T-helper 1 cell treated with Interleukin-12 subunit alpha and Interleukin-12 subunit beta and Interleukin-4 antibody, amounts not matched to agents 30 μg/mL and 1 μg/mL, for 36 hours (primary cell): Measurements from ENCODE around the gene TTBK2.
A peak's percentile ranks its signal among the peaks of the same experiment; 100 is the strongest.

Source experiments
- H3K27ac Mint-ChIP-seq: one replicate; pipeline ENCODE4 v1.8.0; 2021; ENCODE audit warnings: mild to moderate bottlenecking, mixed read lengths
- H3K27me3 Mint-ChIP-seq: one replicate; pipeline ENCODE4 v1.8.0; 2021; ENCODE audit warnings: low read depth, mixed read lengths
- H3K36me3 Mint-ChIP-seq: one replicate; pipeline ENCODE4 v1.8.0; 2021; ENCODE audit warnings: low read depth, mixed read lengths
- H3K4me1 Mint-ChIP-seq: one replicate; pipeline ENCODE4 v1.8.0; 2021; ENCODE audit warnings: low read depth, mixed read lengths
- H3K4me3 Mint-ChIP-seq: one replicate; pipeline ENCODE4 v1.8.0; 2021; ENCODE audit warnings: mild to moderate bottlenecking, moderate library complexity, mixed read lengths
- H3K9me3 Mint-ChIP-seq: one replicate; pipeline ENCODE4 v1.8.0; 2021; ENCODE audit warnings: mixed read lengths

The TTBK2 gene

GRCh38 chr15:42737529-42738328 lies 182.8 kb downstream of the TTBK2 start:
- Mint-ChIP-seq H3K4me1 (peaks cover 14% of the 10 kb centered on the region), H3K27me3 (no peaks in the 10 kb centered on the region), H3K9me3 (no peaks in the 10 kb centered on the region), H3K36me3 (peaks cover 10% of the 10 kb centered on the region), H3K4me3 (peak overlapping the region; percentile 74), H3K27ac (peak overlapping the region; percentile 52)

GRCh38 chr15:42736793-42737528 lies 183.6 kb downstream of the TTBK2 start, which contains the start of gene CDAN1:
Gene CDAN1 (minus strand): TSS chr15:42737128. CDS start chr15:42737102, 26 bp downstream.
- H3K9me3 Mint-ChIP-seq = no peaks in the 10 kb centered on the region
- H3K4me1 Mint-ChIP-seq = peaks cover 14% of the 10 kb centered on the region
- H3K4me3 Mint-ChIP-seq = peak within 1 kb of the TSS; percentile 74
- peak within 1 kb of the TSS; percentile 52 for H3K27ac Mint-ChIP-seq
- H3K36me3 Mint-ChIP-seq = peaks cover 12% of the 10 kb centered on the region
- no peaks in the 10 kb centered on the region for H3K27me3 Mint-ChIP-seq

DNA sequence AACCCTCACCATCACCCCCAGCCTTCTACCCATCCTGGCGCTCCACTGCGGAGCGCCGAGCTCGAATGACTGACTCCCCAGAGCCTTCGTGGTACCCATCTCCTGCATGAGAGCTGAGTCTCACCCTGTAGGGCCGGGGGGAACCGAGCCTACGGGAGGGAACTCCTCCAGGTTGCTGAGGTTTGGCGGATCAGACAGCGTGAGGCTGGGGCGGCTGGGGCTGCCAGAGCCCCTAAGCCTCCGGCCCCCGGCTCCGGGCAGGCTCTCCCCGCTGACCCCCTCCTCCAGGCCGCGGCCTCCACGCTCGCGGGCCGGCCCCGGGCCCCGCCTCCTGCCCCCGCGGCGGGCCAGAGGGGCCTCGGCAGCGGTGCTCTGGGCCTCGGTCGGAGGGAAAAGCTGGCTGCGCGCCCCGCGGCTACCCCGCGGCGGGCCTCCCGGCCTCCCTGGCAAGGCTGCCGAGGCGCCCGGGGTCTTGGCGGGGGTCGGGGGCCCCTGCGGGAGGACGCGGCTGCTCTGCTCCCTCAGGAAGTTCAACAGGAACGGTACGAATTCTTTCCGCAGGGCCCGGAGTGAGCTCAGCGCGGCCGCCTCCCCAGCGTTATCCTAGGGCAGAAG lies 184.3 kb downstream of the TTBK2 start:
- H3K4me1 Mint-ChIP-seq = peaks cover 14% of the 10 kb centered on the region
- H3K27me3 Mint-ChIP-seq = no peaks in the 10 kb centered on the region
- H3K9me3 Mint-ChIP-seq = no peaks in the 10 kb centered on the region
- H3K36me3 Mint-ChIP-seq = peaks cover 16% of the 10 kb centered on the region
- H3K4me3 Mint-ChIP-seq = peak overlapping the region; percentile 71
- peak overlapping the region; percentile 36 for H3K27ac Mint-ChIP-seq

DNA sequence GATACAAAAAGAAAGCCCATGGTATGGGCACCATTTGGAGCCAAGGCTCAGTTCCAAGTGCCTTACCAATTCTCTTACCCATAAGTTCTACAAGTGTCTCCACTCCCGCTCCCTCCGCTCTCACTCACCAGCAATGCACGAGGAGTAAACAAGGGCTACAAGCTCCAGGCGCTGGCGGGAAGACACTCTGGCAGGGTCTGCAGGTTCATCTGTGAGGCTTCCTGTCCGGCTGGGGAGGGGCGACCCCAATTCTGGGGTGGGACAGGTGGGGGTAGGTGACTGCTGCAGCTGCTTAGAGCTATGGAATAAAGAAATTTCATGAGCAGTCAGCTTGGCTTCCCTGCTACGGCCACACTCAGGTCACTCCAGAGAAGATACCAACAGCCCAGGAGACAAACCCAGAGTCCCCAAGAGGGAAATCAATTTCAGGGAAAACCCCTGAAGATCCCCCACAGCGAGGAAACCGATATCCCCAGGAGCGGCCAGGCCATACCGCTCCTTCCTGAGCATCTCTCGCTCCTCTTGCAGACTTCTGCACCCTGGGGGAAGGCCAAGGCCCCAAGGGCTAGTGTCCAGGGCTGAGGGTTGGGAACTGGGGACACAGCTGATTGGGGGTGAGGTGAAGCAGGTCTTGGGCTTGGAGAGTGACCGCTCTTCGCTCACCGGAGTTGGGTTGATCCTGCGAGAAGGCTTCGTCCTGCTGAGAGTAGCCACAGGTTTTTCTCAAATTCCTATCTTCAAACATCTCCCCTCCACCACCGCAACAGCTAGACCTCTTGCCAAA lies 185.0 kb downstream of the TTBK2 start:
- peak overlapping the region; percentile 71 for H3K4me3 Mint-ChIP-seq
- H3K27ac Mint-ChIP-seq = peak overlapping the region; percentile 36
- peaks cover 14% of the 10 kb centered on the region for H3K4me1 Mint-ChIP-seq
- peaks cover 20% of the 10 kb centered on the region for H3K36me3 Mint-ChIP-seq
- no peaks in the 10 kb centered on the region for H3K9me3 Mint-ChIP-seq
- no peaks in the 10 kb centered on the region for H3K27me3 Mint-ChIP-seq

GRCh38 chr15:42734076-42734672 lies 186.4 kb downstream of the TTBK2 start:
- Mint-ChIP-seq H3K4me1 (peaks cover 14% of the 10 kb centered on the region), H3K27ac (no peak overlapping the region), H3K9me3 (no peaks in the 10 kb centered on the region), H3K4me3 (peak overlapping the region; percentile 49), H3K36me3 (peaks cover 18% of the 10 kb centered on the region), H3K27me3 (no peaks in the 10 kb centered on the region)

GRCh38 chr15:42733027-42733426 lies 187.6 kb downstream of the TTBK2 start:
- Mint-ChIP-seq H3K4me1 (peaks cover 13% of the 10 kb centered on the region), H3K9me3 (no peaks in the 10 kb centered on the region), H3K27me3 (no peaks in the 10 kb centered on the region), H3K4me3 (no peak overlapping the region), H3K36me3 (peaks cover 20% of the 10 kb centered on the region), H3K27ac (no peak overlapping the region)

DNA sequence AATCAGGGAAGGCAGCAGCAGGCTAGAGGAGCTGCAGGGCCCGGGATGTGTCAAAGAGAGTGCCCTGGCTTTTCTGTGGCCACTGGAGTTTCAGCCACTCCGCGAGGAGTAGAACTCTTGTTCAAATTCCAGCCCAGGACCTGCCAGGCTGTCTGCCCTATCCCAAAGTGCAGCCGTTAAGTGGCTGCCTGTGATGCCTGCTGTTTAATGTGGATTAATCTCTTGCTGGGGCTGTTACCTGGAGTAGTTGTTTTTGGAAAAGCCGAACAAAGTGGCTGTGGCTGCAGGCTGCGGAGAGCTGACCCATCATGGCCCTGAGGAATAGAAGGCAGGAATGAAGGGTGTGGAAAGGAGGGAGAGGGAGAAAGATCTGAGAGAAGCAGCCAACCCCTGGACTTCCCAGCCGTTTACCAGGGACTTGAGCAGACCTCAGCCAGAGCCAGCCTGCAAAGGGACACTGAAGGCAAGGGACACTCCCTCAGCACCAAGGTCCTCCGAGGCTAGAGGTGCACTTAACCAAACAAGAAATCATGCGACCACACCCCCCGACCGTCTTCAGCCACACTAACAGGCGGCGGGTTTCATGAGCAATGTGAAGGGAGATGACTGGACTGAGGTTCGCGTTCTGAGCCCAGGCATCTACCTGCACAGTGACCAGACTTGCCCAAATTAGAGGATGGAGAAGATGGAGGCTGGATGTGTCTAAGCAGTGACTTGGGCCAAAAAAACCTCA lies 188.3 kb downstream of the TTBK2 start:
- H3K4me1 Mint-ChIP-seq = peaks cover 9% of the 10 kb centered on the region
- peaks cover 20% of the 10 kb centered on the region for H3K36me3 Mint-ChIP-seq
- H3K27me3 Mint-ChIP-seq = no peaks in the 10 kb centered on the region
- no peaks in the 10 kb centered on the region for H3K9me3 Mint-ChIP-seq
- no peak overlapping the region for H3K27ac Mint-ChIP-seq
- no peak overlapping the region for H3K4me3 Mint-ChIP-seq

DNA sequence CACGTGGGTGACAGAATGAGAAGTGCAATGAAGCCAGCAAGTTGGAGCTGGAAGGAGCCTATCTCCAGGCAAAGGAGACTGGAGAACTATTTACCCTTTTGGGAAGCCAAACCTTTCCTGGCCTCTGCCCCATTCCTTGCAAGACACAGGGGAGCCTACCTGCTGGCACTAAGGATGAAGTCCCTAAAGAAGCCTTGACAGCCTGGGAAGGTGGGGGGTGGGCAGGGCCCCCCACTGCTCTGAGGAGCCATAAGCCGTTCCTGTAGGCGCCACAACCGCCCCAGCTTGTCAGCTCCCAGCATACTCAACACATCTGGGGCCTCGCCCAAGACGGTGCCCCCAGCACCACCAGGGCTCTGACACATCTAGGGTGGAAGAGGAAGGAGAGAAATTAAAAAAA lies 189.1 kb downstream of the TTBK2 start:
- Mint-ChIP-seq H3K36me3 (peaks cover 24% of the 10 kb centered on the region), H3K4me1 (peaks cover 9% of the 10 kb centered on the region), H3K27ac (no peak overlapping the region), H3K4me3 (no peak overlapping the region), H3K27me3 (no peaks in the 10 kb centered on the region), H3K9me3 (no peaks in the 10 kb centered on the region)

GRCh38 chr15:42730536-42730935 lies 190.0 kb downstream of the TTBK2 start:
- H3K4me1 Mint-ChIP-seq = peaks cover 6% of the 10 kb centered on the region
- H3K9me3 Mint-ChIP-seq = no peaks in the 10 kb centered on the region
- no peaks in the 10 kb centered on the region for H3K27me3 Mint-ChIP-seq
- H3K4me3 Mint-ChIP-seq = no peak overlapping the region
- no peak overlapping the region for H3K27ac Mint-ChIP-seq
- H3K36me3 Mint-ChIP-seq = peaks cover 24% of the 10 kb centered on the region

- H3K4me1 Mint-ChIP-seq = peaks cover 2% of the 10 kb centered on the region
- H3K4me3 Mint-ChIP-seq = no peak overlapping the region
- no peaks in the 10 kb centered on the region for H3K27me3 Mint-ChIP-seq
- no peak overlapping the region for H3K27ac Mint-ChIP-seq
- no peaks in the 10 kb centered on the region for H3K9me3 Mint-ChIP-seq
- peaks cover 28% of the 10 kb centered on the region for H3K36me3 Mint-ChIP-seq
Observed at GRCh38 chr15:42730135-42730534, 190.4 kb downstream of the TTBK2 start.

DNA sequence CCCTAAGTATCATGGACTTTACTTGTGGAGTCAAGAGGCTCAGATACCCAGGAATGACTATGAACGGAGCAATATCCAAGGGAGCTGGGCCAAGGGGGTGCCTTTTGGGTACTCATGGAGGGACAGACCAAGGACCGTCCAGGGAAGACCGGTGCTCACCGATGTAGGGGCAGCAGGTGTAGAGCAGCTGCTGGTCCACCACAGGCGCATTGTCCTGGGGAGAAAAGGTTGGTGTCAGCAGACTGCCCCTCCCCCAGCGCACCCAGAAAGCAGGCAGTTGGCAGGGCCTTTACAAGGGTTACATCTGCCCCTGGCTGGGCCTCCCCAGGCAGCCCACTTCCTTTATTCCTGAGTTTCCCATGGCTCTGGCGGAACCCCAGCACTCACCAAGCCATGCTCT lies 191.2 kb downstream of the TTBK2 start:
- no peaks in the 10 kb centered on the region for H3K27me3 Mint-ChIP-seq
- peaks cover 32% of the 10 kb centered on the region for H3K36me3 Mint-ChIP-seq
- peaks cover 2% of the 10 kb centered on the region for H3K4me1 Mint-ChIP-seq
- no peak overlapping the region for H3K27ac Mint-ChIP-seq
- no peaks in the 10 kb centered on the region for H3K9me3 Mint-ChIP-seq
- H3K4me3 Mint-ChIP-seq = no peak overlapping the region

- H3K9me3 Mint-ChIP-seq = no peaks in the 10 kb centered on the region
- H3K27ac Mint-ChIP-seq = no peak overlapping the region
- no peaks in the 10 kb centered on the region for H3K27me3 Mint-ChIP-seq
- H3K4me1 Mint-ChIP-seq = no peaks in the 10 kb centered on the region
- no peak overlapping the region for H3K4me3 Mint-ChIP-seq
- peaks cover 27% of the 10 kb centered on the region for H3K36me3 Mint-ChIP-seq
Observed at GRCh38 chr15:42728972-42729371, 191.6 kb downstream of the TTBK2 start.

GRCh38 chr15:42728560-42728959 lies 192.0 kb downstream of the TTBK2 start:
- Mint-ChIP-seq H3K36me3 (peaks cover 25% of the 10 kb centered on the region), H3K4me1 (no peaks in the 10 kb centered on the region), H3K27ac (no peak overlapping the region), H3K4me3 (no peak overlapping the region), H3K27me3 (no peaks in the 10 kb centered on the region), H3K9me3 (no peaks in the 10 kb centered on the region)
